DLD1 (cell line): ENCODE results near the gene KCP.

ENCODE experiments used
- in situ Hi-C: cut with HindIII; loops from 2 replicates; pipeline ENCODE4 v1.10.0; 2017; ENCODE audit warnings: low sequenced_read_pairs

The KCP gene

DNA sequence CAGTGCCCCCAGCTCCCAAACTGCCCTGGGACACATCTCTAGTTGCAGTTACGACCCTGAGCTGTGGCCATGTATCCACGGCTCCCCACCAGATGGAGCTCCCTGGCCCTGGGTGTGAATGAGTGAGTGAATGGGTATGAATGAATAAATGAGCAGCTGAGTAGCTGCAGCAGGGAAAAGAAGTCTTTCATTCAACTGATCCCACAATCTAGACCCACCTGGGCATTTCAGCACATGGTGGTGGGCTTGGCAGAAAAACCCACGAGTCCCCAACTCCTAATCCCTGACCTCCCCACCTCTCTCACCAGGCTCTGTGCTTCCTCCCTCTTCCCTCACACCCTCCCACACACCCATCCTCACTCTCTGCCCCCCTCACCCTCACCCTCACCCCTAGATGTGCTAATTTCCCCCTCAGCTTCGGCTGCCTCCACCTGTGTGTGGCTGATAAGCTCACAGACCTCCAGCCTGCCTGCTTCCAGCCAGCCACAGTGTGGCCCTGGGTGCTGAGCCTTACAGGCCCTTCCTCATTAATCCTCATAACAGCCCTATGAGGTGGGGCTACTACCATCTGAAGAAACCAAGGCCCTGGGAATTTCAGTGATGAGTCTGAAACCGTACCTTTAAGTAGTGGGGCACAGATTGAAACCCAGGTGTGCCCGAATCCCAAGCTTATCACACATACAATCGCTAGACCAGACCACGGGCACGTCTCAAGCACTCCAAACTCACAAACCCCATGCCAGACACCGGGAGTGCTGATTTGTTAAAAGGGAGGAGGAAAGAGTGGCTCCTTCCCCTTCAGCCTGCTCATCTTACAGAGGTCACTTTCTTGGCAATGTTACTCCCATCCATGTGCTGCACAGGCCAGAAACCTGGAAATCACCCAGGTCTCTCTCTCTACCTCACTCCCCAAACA lies 50.1 kb downstream of the KCP start:
- in situ Hi-C loops = no loop called here

DNA sequence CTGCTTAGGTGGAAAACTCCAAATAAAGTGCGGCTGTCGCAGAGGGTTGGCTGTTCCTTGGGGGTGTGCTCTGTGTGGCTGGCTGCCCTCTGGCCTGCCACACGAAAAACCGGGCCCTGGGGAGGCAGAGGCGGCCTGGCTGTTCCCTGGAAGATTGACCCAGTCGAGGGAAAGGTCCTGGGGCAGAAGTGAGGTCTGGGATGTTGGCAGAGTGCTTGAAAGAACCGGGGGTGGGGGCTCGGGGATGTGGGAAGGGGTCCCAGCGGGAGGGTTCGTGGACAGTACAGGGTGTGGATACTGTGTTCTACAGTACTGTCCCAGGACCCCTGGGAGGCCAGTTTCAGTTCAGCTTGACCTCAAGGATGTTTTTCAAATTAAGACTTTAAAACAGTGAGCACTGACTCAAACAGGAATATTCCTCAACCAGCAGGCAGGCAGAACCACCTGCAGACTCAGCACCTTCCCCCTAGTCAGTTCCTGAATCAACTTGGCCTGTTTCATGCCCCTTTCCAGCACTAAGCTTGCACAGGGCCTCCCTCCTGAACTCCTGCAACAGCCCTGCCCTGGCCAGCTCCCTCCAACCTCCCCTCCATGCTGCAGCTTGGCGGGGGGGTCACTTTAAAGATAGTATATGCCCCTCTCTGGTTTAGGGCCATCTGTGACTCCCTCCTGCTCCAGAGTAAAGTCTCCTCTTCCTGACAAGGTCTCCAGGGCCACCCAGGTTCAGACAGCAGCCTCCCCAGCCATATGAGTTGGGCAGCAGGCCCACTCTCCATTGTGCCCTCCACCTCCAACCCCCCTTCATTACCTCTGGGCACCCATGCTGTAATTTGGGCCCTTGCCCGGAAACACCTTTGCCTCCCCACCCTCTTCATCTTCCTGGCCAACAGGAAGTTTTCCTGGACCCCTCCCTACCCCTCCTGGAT lies 51.0 kb downstream of the KCP start:
- in situ Hi-C loops = no loop called here

DNA sequence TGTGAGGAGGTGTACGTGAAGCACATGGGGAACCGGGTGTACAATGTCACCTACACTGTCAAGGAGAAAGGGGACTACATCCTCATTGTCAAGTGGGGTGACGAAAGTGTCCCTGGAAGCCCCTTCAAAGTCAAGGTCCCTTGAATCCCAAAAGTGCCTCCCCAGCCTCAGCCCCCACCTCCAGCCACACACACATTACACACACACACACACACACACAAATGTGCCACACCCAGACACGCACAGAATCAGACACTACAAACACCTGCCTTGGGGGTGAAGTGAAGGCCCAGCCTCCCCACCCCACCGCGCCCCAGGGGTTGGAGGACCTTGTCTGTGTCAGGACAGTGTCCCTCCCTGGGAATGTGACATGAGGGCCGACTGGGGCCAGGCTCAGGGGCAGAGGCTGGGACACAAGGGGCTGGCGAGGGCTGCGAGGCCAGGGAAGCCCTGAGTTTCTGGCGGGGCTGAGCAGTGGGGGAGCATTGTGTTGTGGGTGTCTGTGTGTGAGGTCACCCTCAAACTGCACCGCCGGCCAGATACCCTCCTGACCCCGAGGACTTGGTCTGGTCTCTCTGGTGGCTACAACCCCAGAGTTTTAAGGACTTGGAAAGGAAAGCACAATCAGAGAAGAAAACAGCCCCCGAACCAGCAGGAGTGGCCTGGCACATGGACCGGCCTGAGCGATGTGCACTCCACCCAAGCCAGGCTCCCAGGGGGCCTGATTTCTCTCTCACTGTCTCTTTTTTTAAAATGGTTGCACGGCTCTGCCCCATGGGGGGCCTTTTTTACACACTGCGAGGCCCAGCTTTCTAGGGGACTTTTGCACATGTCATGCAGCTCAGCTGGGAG lies 51.9 kb downstream of the KCP start:
- in situ Hi-C loops = no loop called here

DNA sequence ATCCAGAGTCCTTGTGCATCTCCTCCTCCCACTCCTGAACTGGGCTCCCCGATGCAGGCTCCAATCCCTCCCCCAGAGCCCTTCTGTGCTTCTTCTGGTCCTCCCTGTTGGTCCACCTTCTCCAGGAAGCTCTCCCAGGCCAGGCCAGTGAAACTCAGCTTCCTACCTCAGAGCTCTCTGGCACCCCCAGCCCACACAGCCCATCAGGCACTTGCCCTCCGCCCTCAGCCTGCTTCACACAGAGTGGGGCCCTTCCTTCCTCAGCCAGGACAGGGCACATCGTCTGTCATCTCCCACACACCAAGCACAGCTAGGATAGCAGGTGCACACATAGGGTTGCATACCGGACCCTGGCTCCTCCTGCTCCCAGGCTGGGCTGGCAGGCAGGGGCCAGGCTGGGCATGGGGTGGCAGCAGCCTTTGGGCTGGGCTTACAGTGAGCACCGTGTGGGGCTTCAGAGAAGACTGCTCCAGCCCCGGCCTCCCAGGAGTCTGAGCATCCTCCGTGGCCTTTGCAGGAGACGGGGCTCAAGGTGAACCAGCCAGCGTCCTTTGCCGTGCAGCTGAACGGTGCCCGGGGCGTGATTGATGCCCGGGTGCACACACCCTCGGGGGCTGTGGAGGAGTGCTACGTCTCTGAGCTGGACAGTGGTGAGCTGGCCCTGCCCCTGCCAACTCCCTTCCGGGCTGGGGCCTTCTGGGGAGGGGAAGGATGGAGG lies 54.3 kb downstream of the KCP start:
- in situ Hi-C loops = no loop called here

DNA sequence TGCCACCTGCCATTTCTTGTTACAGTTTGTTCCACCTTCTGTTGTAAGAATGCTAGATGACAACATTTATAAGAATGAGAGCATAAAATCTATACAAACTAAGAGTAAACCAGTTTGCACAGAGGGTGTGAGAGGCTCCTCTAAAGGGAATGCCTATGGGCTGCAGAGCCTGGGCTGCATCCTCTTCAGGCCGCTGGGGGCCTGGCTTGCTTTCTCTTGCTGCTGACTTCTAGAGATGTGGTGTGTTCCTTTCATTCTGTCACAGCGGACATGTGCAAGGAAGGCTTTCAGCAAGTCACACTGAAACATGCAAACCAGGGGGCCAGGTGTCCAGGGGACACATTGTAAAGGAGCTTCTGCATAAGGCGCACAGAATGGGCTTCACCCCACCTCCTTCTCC lies 55.0 kb downstream of the KCP start:
- in situ Hi-C loops = no loop called here

GRCh38 chr7:128854396-128854795 lies 56.1 kb downstream of the KCP start:
- in situ Hi-C loops = no loop called here

- in situ Hi-C loops = no loop called here
Observed at GRCh38 chr7:128853799-128854198, 56.7 kb downstream of the KCP start.

GRCh38 chr7:128852537-128853254 lies 57.8 kb downstream of the KCP start:
- in situ Hi-C loops = no loop called here

- in situ Hi-C loops = no loop called here
Observed at GRCh38 chr7:128849804-128850490, 60.6 kb downstream of the KCP start.

- in situ Hi-C loops = no loop called here
Observed at GRCh38 chr7:128849156-128849515, 61.4 kb downstream of the KCP start.

GRCh38 chr7:128848289-128849155 lies 62.0 kb downstream of the KCP start:
- in situ Hi-C loops = no loop called here

- in situ Hi-C loops = no loop called here
Observed at GRCh38 chr7:128847721-128848211, 62.7 kb downstream of the KCP start.

- in situ Hi-C loops = no loop called here
Observed at GRCh38 chr7:128846781-128847444, 63.6 kb downstream of the KCP start.

GRCh38 chr7:128845987-128846386 lies 64.5 kb downstream of the KCP start:
- in situ Hi-C loops = no loop called here

DNA sequence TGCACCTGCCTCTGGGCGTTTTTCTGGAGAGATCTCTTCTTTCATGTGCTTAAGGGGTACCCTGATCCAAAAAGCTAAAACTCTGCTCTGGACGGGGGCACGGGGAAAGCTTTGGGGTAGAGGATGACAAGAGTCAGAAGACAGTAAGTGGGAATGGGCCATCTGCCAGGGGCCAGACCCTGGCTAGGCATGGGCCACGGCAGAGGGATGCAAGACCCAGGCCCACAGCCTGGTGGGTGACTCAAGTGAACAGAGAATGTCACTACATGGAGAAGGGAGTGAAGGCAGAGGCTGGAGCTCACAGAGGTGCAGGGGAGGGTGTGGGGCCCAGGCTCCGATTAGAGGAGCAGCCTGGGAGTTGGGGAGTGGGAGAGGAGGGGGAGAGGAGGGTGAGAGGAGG lies 65.0 kb downstream of the KCP start:
- in situ Hi-C loops = no loop called here

DNA sequence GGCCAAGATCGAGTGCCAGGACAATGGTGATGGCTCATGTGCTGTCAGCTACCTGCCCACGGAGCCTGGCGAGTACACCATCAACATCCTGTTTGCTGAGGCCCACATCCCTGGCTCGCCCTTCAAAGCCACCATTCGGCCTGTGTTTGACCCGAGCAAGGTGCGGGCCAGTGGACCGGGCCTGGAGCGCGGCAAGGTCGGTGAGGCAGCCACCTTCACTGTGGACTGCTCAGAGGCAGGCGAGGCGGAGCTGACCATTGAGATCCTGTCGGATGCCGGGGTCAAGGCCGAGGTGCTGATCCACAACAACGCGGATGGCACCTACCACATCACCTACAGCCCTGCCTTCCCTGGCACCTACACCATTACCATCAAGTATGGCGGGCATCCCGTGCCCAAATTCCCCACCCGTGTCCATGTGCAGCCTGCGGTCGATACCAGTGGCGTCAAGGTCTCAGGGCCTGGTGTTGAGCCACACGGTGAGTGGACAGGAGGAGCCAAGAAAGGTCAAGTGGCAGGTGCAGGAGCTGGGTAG lies 65.7 kb downstream of the KCP start:
- in situ Hi-C loops = no loop called here

- in situ Hi-C loops = no loop called here
Observed at GRCh38 chr7:128843938-128844621, 66.4 kb downstream of the KCP start.
